DMS79 (cell line): ENCODE data around the gene SPTBN2.
"Not testable (repeated sequence)": the region's sequence is repeated elsewhere in the genome, so short reads cannot be mapped to it uniquely, and the experiment has no call there.

Source experiments
- DNase-seq: peaks from one replicate; lab custom pipeline; 2025; lab: John Stamatoyannopoulos, UW

The SPTBN2 gene

DNA sequence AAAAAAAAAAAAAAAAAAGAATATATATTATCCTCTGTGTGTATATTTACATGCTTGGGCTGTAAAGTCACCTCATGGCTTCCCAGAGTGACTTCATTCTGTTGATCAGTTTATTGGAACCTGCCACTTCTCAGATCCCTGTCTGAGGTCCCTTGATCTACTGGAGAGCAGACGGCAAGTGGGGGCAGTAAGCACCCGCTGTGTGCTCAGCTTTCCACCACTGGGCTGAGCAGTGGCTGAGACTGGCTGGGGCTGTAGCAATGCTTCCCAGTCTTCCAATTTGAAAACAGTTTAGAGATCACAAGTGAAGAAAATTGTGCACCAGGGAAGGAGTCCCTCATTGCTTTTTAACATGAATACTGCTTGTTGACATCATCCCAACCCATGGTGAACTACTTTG, 44.4 kb downstream of the SPTBN2 start:
- no peak for DNase-seq

DNA sequence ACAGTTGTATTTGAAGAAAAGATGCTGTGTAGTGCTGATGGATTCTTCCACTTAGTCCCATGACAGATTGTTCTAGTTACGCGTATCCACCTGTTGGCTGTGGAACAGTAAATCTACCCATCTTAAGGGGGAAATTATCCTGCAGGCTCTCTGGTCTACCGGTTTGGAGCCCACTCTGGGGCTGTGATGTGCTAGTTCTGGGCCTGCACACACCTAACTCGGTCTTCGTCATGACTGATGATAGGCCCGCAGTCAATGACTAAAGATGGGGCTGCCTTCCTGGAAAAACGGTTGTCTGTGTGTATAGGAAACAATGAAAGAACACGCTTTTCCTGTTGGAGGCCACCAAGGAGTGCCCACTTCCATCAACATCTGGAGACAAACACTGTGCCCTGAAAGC, 45.1 kb downstream of the SPTBN2 start:
- DNase-seq, result no peak

DNA sequence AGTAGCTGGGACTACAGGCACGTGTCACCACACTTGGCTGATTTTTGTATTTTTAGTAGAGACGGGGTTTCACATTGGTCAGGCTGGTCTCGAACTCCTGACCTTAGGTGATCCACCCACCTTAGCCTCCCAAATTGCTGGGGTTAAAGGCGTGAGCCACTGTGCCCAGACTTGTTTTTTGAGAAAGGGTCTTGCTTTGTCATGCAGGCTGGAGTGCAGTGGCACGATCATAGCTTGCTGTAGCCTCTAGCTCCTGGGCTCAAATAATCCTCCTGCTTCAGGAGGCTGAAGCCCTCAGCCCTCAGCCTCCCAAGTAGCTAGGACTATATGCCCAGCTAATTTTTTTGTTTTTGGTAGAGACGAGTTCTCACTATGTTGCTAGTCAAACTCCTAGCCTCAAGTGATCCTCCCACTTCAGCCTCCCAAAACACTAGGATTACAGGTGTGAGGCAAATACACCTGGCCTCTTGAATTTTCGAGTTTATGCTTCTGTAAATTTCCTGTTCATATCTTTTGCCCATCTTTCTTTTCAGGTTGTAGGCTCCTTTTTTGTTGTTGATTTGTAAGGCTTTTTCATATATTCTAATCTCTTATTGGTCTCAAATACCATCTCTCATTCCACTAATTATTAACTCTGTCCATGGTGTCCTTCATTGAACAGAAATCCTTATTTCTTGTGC, 47.9 kb downstream of the SPTBN2 start:
- no peak for DNase-seq

DNA sequence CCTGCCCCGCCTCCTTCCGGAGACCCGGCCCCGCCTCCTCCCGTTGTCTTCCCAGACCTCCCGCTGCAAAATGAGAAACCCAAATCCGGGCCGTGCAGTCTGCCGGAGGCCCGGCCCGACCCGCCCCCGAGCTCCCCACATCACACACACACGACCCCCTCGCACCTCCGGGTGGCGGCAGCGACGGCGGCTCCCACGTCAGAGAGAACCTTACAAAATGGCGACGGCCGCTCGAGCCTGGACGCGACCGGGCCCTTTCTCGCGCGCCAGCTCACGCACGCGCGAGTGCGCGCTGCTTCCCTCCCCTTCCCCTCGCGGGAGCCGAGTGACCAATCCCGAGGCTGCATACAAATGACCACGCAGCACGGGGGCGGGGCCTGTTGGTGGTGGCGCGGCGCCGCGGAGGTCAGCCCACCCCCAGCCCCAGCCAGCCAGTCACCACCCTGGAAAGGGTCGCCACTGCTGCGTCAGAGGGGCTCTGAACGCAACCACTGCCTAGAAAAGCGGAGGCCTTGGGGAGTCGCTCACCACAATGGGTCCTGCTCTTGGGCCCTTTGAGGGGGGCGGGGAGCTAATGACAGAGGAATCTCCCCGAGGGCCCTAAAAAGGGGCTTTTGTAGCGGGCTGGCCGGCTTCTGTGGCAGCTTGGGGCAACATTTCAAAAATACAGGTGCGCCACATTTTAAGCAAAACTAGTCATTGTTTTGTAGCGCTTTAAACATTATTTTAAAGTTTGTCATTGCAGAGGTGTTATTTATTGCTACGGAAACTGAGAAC, 51.2 kb downstream of the SPTBN2 start, which contains the start of gene RBM4B:
Gene RBM4B (minus strand): TSS at position 289 of the 777 bp plus-strand sequence. CDS start 808 bp downstream, outside the sequence.
- DNase-seq, result peak; percentile 93

DNA sequence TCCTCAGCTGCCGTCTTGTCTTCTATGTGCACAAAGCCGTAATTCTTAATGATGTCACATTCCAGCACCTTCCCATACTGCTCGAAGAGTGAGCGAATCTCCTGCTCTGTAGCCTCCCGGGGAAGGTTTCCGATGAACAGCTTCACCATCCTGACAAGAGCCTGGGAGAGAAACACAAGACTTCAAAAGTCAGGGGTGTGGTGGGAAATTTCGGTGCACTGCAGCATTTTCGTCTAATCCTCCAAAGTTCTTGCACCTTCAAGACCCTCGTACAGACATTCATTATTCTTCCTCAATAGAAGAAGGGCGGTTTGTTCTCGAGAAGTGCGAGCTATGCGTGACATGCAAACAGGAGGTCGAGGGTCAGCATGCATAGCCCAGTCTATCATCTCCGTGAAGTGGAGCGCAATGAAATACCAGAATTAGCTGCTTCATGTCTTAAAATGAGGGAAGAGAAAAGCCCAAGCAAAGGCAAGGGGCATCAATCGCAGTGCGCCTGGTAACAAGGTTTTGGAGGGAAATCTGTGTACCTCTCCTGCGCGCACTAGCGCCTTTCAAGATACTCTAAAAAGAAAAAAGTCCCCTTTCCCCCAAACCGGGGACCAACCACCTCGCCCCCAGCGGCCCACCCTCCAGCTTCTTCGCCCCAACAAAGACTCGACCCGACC, 52.0 kb downstream of the SPTBN2 start:
- no peak for DNase-seq

DNA sequence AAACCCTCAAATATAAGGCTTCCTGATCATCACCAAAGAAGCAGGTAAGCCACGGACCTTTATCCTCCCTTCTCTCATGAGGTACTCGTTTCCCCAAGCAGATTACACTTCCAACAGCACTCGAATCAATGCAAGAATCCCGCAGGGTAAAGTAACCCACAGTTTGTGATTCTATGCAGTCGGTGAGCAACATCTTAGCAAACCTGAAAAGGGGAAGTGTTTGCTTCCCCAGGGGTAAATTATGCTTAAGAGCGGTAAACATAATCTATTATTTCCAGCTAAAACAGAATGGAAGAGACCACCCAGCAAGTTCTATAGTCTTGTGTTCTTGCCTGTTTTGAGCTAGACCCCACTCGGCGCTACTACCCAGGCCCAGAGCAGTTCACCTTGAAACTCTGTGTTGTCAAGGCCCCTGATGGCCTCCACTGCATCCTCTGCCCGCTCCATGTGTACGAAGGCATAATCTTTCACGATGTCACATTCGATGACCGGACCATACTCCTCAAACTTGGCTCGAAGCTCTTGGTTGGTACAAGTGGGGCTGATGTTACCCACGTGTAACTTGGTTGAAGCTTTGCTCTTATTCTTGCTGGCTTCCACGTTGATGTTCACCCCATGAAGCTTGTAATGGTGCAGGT, 52.6 kb downstream of the SPTBN2 start:
- no peak for DNase-seq

DNA sequence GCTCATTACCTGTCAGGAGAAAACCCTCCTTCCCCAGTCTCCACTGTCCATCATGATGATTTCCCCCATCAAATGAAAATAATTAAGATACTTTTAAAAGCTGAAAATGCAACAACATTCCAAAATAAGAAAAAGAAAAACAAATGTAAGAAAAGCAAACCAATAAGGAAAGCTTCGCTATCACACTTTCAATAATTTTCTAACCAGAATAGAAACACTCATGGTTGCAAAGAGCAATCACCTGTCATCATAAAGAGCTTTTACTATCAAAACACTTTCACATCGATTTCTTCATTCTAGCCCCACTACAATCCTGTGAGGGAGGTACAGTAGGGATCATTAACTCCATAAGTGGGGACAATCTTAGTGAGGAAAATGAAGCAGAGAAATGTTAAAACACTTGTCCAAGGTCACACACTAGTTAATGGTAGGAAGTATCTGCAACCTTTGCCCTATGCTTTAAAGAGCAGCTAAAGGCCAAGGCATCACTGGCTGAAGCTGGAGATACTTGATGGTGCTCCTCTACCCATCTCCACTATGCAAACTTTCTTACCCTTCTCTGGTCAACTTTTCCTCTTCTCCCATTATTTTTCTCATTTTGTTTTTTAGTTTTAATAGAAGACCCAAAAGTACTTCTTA, 53.9 kb downstream of the SPTBN2 start:
- DNase-seq, result peak; percentile 88

DNA sequence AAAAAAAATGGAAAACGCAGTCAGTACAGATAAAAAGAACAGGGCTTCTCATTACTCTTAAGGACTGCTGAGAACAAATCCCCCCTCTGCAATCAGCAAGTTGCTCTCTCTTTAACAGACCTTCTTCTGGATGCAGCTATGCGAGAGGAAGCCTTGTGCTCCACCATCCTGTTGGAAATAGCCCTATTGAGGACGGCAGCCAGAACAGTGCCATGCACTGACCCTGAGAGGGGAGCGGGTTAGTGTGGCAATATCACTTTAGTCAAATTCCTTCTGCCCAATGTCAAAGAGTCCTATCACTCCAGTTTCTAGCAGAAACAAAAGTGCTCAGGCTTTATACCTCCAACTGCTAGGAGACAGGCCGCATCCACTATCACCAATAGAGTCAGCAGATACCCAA, 58.2 kb downstream of the SPTBN2 start:
- DNase-seq, result no peak

DNA sequence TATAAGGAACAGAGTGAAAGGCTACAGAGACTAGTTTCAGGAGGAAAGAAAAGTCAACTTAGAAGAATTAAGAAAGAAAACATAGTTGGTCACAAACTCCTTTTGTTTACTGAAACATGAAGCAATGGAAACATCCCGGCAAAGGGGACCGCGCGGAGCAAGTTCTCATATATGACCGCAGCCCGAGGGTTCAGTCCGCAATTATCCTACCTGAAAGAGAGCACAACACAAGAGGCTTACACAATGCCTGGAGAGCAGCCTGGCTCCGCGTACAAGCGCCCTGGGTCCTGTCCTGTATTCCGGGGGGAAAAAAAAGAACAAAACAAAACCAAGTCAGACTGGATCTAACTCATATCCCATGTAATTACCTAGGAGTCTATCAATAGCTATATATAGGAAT, 63.6 kb downstream of the SPTBN2 start:
- no peak for DNase-seq

DNA sequence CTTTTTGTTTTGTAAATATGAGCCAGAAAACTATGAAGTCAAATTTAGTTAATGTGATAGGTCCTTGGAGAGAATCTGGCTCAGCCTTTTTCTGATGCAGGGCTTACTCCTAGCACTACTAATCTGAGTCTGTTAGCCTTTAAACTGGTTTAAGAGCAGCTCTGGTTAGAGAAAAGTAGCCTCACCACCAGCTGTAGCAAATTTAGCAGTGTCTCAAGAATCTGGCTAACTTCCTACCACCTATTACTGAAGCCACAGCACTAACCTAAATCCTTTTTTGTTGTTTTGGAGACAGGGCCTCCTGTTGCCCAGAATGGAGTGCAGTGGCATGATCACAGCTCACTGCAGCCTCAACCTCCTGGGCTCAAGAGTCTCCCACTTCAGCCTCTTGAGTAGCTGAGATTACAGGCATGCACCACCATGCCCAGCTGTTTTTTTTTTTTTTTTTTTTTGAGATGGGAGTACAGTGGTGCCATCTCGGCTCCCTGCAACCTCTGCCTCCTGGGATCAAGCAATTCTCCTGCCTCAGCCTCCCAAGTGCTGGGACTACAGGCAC, 65.2 kb downstream of the SPTBN2 start:
- peak; percentile 57 for DNase-seq

DNA sequence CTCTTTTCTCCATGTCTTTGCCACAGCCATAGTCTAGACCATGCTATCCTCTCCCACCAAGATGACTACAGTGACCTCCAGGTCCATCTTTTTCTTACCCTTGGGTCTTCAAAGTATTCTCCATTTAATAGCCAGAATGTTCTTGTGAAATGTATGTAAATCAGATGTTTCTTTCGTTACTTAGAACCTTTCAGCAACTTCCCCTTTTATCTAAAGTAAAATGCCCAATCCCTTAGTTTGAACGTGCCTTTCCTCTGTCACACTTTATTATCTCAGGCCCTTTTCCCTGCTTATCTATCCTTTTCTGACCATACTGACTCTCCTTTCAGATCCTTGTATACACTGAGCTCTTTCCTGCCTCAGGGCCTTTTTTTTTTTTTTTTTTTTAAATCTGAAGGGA, 69.3 kb downstream of the SPTBN2 start:
- no peak for DNase-seq

DNA sequence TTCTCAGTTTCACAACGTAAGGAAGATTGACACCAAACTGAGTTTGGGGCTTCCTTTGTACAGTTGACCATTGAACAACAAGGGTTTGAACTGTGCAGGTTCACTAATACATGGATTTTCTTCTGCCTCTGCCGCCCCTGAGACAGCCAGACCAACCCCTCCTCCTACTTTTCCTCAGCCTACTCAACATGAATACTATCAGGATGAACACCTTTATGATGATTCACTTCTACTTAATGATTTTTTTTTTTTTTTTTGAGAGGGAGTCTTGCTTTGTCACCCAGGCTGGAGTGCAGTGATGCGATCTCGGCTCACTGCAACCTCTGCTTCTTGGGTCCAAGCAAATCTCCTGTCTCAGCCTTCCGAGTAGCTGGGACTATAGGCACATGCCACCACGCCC, 75.9 kb downstream of the SPTBN2 start:
- DNase-seq, result no peak

DNA sequence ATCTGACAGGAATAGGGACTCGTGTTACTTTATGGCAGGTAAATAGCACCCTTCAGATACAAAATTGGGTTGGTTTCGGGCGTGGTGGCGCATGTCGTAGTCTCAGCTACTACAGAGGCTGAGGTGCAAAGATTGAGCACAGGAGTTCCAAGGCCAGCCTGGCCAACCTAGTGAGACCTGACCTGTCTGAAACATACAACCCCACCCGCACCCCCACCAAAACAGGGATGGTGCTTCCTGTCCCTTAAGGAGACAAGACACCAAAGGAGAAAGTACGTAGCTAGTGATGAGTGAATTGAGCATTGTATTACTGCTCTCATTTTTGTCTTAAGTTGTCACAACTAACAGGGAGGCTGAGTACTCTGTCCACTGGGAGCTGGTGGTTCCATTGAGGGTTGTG, 76.4 kb downstream of the SPTBN2 start:
- DNase-seq, result no peak

DNA sequence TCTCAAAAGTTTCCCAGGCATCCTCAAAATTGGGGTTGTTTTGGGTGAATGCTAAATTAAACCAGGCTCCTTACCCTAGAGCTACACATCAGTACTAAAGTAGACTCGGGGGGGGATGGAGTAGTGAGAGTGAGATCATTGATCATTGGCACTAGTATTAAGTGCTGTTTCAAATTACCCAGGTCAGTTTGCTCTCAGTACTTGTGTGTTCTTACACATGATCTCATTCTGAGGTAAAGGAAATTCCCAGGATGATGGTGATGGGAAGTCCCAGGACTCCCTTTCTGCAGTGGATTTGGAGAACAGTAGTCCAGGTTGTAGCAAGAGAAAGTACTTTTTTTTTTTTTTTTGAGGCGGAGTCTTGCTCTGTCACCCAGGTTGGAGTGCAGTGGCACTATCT, 78.0 kb downstream of the SPTBN2 start:
- no peak for DNase-seq

DNA sequence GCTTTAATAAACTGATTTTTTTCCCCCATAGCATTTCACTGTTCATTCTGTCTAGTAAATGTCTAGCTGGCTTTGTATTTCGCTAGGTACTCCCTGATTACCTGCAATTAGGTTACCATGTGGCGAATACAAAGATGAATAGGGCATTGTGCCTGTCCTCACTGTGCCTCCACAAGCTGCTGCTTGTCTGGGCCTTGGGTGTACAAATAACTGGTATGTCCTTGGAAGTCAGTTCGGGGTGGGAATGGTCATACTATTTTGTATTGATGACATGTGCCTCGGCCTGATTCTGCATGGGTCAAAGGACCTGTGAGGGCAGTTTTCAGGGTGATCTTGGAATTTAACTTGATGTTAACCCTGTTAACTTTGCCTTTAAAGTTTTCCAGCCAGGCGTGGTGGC, 79.1 kb downstream of the SPTBN2 start:
- no peak for DNase-seq

DNA sequence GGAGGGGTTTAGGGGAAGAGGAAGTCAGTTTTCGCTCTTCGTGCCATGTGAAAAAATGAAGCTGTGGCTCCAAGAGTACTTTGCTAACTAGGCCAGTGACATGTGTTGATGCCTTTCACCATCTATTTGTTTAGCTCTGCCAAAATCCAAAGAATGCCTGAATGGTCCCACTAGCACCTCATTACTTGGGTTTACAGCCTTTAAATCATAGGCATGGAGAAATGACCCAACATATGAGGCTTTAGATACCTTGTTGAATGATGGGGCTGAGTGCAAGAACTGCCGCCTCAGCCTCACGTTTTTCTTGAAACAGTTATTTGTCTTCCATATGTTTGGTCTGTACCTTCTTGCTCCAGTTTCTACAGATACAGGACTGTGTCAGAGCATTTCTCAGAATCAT, 82.2 kb downstream of the SPTBN2 start:
- no peak for DNase-seq

DNA sequence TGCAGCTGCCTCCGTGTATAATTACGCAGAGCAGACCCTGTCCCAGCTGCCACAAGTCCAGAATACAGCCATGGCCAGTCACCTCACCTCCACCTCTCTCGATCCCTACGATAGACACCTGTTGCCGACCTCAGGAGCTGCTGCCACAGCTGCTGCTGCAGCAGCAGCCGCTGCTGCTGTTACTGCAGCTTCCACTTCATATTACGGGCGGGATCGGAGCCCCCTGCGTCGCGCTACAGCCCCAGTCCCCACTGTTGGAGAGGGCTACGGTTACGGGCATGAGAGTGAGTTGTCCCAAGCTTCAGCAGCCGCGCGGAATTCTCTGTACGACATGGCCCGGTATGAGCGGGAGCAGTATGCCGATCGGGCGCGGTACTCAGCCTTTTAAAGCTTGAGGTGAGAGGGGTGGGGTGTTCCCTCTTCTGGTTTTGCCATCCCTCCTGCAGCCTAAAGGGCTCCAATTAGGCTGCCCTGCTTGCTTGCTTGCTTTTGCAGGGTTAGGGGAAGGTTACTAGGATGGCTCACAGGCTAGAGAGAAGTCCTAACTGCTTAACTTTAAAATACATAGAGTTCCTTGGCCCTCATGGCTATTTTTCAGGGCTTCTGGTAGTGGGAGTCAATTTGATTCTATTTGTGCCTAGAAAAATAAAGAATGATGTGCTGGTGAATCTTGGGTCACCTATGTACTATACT, 85.1 kb downstream of the SPTBN2 start:
- no peak for DNase-seq

DNA sequence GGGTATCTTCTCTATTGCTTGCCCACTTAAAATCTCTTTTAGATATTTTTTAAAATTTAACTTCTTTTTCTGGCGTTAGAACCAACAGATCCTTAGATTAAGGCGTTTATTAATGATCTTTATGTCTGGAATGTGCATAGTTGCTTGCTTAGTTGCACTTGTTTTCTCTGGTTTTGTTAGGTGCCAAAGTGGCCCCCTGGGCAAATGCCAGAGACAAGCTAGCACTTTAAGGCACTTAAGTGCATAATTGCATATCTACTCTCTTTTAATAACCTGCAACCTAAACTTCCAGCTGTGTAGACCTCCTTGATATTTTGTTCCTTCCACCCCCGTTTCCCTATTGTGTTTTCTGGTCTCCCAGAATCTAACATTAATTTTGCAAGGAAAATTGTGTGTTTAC, 87.2 kb downstream of the SPTBN2 start:
- DNase-seq, result peak; percentile 38

DNA sequence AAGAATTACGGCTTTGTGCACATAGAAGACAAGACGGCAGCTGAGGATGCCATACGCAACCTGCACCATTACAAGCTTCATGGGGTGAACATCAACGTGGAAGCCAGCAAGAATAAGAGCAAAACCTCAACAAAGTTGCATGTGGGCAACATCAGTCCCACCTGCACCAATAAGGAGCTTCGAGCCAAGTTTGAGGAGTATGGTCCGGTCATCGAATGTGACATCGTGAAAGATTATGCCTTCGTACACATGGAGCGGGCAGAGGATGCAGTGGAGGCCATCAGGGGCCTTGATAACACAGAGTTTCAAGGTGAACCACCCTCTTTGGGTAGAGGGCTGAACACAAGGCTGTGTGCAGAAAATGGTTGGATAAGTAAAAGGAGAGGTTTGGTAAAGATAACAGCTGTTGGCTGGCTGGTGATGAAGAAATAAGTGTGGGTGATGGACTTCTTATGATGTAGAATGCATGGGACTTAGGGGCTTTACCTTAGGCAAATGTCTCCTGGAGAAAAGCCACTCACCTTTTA, 89.1 kb downstream of the SPTBN2 start:
- not testable (repeated sequence) for DNase-seq

DNA sequence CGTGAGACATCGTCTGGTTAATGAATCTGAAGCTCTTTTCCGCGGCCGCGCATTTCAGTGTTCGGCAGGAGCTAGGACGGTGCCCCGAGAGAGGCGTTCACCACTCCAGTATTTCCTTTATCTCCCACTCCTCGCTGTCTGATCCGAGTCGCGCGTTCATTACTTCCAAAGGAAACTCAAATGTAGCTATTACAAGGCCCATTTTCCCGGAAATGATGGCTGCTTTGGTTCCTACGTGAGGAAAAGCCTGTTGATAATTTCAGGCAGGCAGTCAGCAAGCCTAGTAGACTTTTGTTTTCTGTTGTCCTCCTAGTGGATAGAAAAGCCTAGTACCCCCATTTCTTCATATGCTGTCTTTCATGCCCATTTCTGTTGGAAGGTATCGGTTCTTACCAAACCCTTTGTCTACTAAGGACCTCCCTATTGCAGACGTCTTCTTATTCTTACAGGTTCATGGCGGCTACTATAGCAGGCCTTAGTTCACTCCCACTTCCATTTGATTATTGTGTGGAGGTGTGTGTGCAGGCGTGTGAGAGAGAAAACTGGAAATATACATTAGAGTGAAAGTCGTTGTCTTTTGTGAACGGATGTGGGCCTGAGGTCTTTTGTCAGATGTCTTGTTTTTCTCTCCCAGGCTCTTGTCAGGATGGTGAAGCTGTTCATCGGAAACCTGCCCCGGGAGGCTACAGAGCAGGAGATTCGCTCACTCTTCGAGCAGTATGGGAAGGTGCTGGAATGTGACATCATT, 89.8 kb downstream of the SPTBN2 start:
- DNase-seq, result no peak
